Measurements from ENCODE around the gene PLCH2.

DNA sequence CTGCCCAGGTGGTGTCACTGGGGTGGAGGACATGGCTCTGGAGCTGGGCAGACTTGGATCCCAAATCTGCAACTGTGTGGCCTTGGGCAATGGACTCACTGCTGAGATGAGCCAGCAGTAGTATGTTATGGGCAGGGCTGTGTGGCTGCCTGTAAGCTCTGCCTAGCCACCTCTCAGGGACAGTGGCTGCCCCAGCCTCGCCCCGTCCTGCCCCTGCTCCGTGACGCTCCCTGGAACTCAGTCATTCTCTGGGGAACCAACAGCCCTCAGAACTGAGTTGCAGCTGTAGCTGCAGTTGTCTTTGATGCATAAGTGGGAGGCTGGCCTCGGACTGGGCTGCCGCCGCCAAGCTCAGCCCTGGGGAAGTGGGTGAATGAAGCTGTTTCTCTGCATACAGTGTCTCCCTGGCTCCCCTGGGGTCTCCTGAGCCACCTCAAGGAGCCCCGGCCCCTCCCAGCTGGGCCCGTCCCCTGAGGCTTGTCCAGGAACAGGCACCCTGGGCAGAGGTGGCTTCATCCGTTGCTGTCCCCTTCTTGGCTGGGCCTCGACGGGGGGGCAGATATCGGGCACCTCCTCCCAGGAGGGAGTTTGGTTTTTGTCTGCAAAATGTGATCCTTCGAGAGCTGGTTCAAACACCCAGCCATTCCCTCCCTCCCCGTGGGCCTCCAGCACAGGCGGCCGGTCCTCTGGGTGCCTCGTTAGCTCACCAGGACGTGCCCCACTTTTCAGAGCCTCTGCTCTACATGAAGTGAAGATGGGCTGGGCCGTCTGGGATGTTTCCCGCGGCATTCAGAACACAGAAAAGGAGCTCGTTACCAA, 26.2 kb upstream of the PLCH2 start:
- TF ChIP-seq POLR2A (IDR thresholded peaks at IDR 0.05; ENCODE audit: low read depth, low read length), result no peak
- no peak for TF ChIP-seq POLR2AphosphoS5 (IDR thresholded peaks at IDR 0.05; ENCODE audit: low read depth, low read length)
- no peak for TF ChIP-seq TAF1 (IDR thresholded peaks at IDR 0.05; ENCODE audit: borderline replicate concordance, low read depth, low read length)

All from GM12892 (cell line).